ENCODE results near the gene BICRAL. TPM values are rescaled to one million over a fixed set of nuclear protein-coding genes. Genes with fewer than 3 reads are reported as not detected.
"Not testable (repeated sequence)": the region's sequence is repeated elsewhere in the genome, so short reads cannot be mapped to it uniquely, and the experiment has no call there.

Gene BICRAL
- total RNA-seq, 1 donor from 2014 or later, result 19.2 TPM

GRCh38 chr6:42796171-42796570 lies 14.3 kb downstream of the BICRAL start:
- Histone ChIP-seq H3K27ac (no peak overlapping the region), H3K9me3 (no peaks in the 10 kb centered on the region), H3K36me3 (no peaks in the 10 kb centered on the region), H3K4me1 (peaks cover 12% of the 10 kb centered on the region), H3K27me3 (no peaks in the 10 kb centered on the region), H3K4me3 (no peak overlapping the region)
- intact Hi-C loops (cut with DNase I), result no loop called here
- no peak for TF ChIP-seq POLR2A (IDR thresholded peaks at IDR 0.05)
- TF ChIP-seq CTCF (IDR thresholded peaks at IDR 0.05), result no peak
- no peak for TF ChIP-seq POLR2AphosphoS5 (IDR thresholded peaks at IDR 0.05; ENCODE audit: insufficient read depth in 1 of 2, low read depth in 1 of 2)
- no peak for DNase-seq (ENCODE audit: extremely low spot score in 2 of 2)

DNA sequence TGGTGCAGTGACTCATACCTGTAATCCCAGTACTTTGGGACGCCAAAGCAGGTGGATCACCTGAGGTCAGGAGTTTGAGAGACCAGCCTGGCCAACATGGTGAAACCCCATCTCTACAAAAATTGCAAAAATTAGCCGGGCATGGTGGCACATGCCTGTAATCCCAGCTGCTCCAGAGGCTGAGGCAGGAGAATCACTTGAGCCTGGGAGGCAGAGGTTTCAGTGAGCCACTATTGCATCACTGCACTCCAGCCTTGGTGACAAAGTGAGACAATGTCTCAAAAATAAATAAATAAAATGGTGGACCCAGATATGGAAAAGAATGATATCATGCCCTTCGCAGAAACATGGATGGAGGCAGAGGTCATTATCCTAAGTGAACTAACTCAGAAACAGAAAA lies 15.8 kb downstream of the BICRAL start:
- H3K4me1 ChIP-seq; H3K36me3 ChIP-seq; H3K27me3 ChIP-seq; H3K9me3 ChIP-seq; DNase-seq (ENCODE audit: extremely low spot score in 2 of 2); H3K4me3 ChIP-seq; intact Hi-C loops (cut with DNase I); H3K27ac ChIP-seq: not testable (repeated sequence)

DNA sequence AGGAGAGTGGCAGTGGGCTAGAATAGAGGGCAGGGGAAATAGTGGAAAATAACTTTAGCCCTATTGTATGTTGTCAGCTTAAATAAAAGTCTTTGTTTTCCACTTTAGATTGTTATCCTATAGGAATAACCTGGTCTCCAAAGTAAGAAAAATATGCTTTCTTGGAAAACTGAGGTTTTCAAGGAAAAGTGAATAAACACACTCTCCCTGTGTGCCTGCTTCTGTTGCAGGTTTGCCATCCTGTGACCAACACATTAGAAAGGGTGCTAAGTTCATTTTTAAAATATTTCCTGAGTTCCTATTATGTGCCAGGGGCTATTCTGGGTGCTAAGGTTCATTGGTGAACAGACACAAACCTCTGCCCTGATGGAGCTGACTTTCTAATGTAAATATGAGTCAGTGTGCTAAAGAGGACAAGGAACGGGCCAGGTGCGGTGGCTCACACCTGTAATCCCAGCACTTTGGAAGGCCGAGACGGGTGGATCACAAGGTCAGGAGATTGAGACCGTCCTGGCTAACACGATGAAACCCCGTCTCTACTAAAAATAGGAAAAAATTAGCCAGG lies 23.5 kb downstream of the BICRAL start:
- no peak for DNase-seq (ENCODE audit: extremely low spot score in 2 of 2)
- H3K27me3 ChIP-seq, result no peaks in the 10 kb centered on the region
- no peak overlapping the region for H3K27ac ChIP-seq
- no peaks in the 10 kb centered on the region for H3K9me3 ChIP-seq
- intact Hi-C loops (cut with DNase I), result no loop called here
- peaks cover 13% of the 10 kb centered on the region for H3K4me1 ChIP-seq
- H3K36me3 ChIP-seq, result no peaks in the 10 kb centered on the region
- H3K4me3 ChIP-seq, result no peak overlapping the region
- TF ChIP-seq POLR2AphosphoS5 (IDR thresholded peaks at IDR 0.05; ENCODE audit: insufficient read depth in 1 of 2, low read depth in 1 of 2), result no peak
- no peak for TF ChIP-seq CTCF (IDR thresholded peaks at IDR 0.05)
- TF ChIP-seq POLR2A (IDR thresholded peaks at IDR 0.05), result no peak

DNA sequence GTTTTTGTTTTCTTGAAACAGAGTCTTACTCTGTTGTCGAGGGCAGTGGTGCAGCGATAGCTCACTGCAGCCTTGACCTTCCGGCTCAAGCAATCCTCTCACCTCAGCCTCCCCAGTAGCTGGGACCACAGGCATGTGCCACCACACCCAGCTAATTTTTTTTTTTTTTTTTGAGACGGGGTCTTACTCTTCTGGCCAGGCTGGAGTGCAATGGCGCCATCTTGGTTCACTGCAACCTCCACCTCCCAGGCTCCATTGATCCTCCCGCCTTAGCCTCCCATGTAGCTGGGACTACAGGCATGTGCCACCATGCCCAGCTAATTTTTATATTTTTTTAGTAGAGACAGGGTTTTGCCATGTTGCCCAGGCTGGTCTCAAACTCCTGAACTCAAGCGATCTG lies 24.5 kb downstream of the BICRAL start:
- H3K27ac ChIP-seq; H3K27me3 ChIP-seq; H3K9me3 ChIP-seq; H3K36me3 ChIP-seq; H3K4me3 ChIP-seq; intact Hi-C loops (cut with DNase I); DNase-seq (ENCODE audit: extremely low spot score in 2 of 2): not testable (repeated sequence)
- H3K4me1 ChIP-seq, result peaks cover 11% of the 10 kb centered on the region

DNA sequence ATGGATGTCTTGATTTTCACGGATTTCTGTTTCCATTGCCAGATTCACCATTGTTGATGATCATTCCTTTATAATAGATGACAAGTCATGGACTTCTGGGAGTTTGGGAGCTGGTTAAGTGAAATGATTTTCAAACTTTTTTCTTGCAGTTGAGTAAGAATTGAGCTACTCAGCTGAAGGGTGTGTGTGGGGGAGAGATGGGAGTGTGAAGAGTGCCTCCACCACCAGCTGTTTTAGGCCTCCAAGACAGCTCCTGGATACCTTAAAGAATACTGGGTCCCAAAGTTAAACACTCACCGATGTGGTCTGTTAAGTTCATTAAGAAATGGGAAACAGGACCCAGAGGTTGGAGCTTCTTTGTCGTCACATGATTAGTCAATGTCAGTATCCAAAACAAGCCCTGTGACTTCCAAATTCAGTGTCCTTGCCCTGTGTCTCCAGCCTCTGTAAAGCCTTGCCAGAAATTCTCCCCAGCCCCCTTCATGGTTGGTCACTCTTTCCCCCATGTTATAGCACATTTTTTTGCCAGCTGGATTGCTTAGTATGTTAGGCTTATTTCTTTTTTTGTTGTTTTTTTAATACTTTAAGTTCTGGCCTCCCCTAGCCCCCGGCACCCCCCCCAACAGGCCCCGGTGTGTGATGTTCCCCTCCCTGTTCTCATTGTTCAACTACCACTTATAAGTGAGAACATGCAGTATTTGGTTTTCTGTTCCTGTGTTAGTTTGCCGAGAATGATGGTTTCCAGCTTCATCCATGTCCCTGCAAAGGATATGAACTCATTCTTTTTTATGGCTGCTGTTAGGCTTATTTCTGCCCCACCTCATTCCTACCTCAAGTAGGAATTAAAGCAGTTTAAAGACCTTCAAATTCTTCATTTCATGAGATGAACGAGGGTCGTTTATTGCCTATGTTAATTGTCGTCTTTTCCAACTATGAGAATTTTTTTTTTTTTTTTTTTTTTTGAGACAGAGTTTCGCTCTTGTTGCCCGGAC lies 26.9 kb downstream of the BICRAL start:
- intact Hi-C loops (cut with DNase I), result no loop called here
- Histone ChIP-seq H3K27ac (peak overlapping the region; percentile 52), H3K36me3 (no peaks in the 10 kb centered on the region), H3K27me3 (no peaks in the 10 kb centered on the region), H3K4me1 (peaks cover 11% of the 10 kb centered on the region), H3K4me3 (no peak overlapping the region), H3K9me3 (no peaks in the 10 kb centered on the region)
- TF ChIP-seq CTCF (IDR thresholded peaks at IDR 0.05) (no peak), POLR2A (IDR thresholded peaks at IDR 0.05) (no peak), POLR2AphosphoS5 (IDR thresholded peaks at IDR 0.05; ENCODE audit: insufficient read depth in 1 of 2, low read depth in 1 of 2) (no peak)
- no peak for DNase-seq (ENCODE audit: extremely low spot score in 2 of 2)

GRCh38 chr6:42813074-42813645 lies 31.3 kb downstream of the BICRAL start:
- peaks cover 8% of the 10 kb centered on the region for H3K4me1 ChIP-seq
- DNase-seq (ENCODE audit: extremely low spot score in 2 of 2), result no peak
- no peak overlapping the region for H3K27ac ChIP-seq
- no peaks in the 10 kb centered on the region for H3K27me3 ChIP-seq
- TF ChIP-seq CTCF (IDR thresholded peaks at IDR 0.05) (no peak), POLR2A (IDR thresholded peaks at IDR 0.05) (no peak), POLR2AphosphoS5 (IDR thresholded peaks at IDR 0.05; ENCODE audit: insufficient read depth in 1 of 2, low read depth in 1 of 2) (no peak)
- H3K9me3 ChIP-seq, result no peaks in the 10 kb centered on the region
- no peaks in the 10 kb centered on the region for H3K36me3 ChIP-seq
- no peak overlapping the region for H3K4me3 ChIP-seq
- intact Hi-C loops (cut with DNase I), result no loop called here

Measured in vagina (tissue), 2 donors.